ENCODE data around the gene MYOT.

DNA sequence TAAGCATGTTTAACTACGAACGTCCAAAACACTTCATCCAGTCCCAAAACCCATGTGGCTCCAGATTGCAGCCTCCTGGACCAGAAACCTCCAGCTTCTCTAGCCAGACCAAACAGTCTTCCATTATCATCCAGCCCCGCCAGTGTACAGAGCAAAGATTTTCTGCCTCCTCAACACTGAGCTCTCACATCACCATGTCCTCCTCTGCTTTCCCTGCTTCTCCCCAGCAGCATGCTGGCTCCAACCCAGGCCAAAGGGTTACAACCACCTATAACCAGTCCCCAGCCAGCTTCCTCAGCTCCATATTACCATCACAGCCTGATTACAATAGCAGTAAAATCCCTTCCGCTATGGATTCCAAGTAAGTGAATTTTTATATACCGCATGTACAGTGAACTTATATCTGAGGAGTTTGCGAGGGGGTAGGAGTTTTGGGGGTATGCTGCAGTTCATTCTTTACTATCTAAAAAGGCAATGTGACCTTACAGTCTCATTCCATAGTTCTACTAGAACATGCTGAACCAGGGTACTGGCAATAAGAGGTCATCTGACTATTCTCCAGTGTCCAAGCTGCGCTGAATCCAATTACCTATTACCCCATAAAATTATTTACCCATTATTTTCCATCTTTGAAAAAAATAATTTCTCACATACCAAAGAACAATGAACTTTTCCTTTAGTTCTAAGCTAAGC is 3.1 kb downstream of the MYOT start:
- TF ChIP-seq, protein P1, sequence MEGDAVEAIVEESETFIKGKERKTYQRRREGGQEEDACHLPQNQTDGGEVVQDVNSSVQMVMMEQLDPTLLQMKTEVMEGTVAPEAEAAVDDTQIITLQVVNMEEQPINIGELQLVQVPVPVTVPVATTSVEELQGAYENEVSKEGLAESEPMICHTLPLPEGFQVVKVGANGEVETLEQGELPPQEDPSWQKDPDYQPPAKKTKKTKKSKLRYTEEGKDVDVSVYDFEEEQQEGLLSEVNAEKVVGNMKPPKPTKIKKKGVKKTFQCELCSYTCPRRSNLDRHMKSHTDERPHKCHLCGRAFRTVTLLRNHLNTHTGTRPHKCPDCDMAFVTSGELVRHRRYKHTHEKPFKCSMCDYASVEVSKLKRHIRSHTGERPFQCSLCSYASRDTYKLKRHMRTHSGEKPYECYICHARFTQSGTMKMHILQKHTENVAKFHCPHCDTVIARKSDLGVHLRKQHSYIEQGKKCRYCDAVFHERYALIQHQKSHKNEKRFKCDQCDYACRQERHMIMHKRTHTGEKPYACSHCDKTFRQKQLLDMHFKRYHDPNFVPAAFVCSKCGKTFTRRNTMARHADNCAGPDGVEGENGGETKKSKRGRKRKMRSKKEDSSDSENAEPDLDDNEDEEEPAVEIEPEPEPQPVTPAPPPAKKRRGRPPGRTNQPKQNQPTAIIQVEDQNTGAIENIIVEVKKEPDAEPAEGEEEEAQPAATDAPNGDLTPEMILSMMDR (IDR thresholded peaks at IDR 0.05 in 4 of 5, conservative IDR thresholded peaks at IDR 0.05 in 1 of 5), result no peak
- peak in 1 of 2 donors; percentile 57 for TF ChIP-seq POLR2A (IDR thresholded peaks at IDR 0.05)

Measured in gastrocnemius medialis (tissue), 4 donors.